ENCODE measurements around the gene ARV1. TPM values are rescaled to one million over a fixed set of nuclear protein-coding genes. Genes with fewer than 3 reads are reported as not detected.

The ARV1 gene
- total RNA-seq, 1 experiment from 2014 or later = 51.8 TPM

DNA sequence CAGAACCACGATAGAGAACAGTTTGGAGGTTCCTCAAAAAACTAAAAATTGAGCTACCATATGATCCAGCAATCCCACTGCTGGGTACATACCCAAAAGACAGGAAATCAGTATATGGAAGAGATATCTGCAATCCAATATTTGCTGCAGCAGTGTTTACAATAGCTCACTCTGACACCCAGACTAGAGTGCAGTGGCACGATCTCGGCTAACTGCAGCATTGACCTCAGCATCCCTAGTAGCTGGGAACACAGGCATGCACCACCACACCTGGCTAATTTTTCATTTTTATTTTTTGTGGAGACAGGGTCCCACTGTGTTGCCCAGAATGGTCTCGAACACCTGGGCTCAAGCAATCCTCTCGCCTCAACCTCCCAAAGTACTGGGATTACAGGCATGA is 13.4 kb upstream of the ARV1 start:
- BruUV-seq (replicated peaks) = no TSS peak
- POLR2A ChIA-PET = interaction anchor here (0.7 to 8.3 kb wide), 2 partner anchors 9 to 12 kb away, joined by 4 to 64 read pairs; partner anchors contain the start of genes ARV1 and TTC13
- Mint-ChIP-seq H3K4me3 (ENCODE audit: unreplicated experiment) (no peak overlapping the region), H3K27me3 (ENCODE audit: insufficient read depth, unreplicated experiment) (no peaks in the 10 kb centered on the region), H3K9me3 (ENCODE audit: unreplicated experiment) (no peaks in the 10 kb centered on the region), H3K36me3 (ENCODE audit: insufficient read depth, unreplicated experiment) (peaks cover 7% of the 10 kb centered on the region), H3K27ac (ENCODE audit: low read depth, unreplicated experiment) (no peak overlapping the region), H3K4me1 (ENCODE audit: insufficient read depth, unreplicated experiment) (no peaks in the 10 kb centered on the region)
- CTCF ChIA-PET = interaction anchor here (0.6 kb wide), 1 partner anchor 36 kb away, joined by 3 read pairs; no protein-coding TSS in a partner anchor
- TF ChIP-seq, protein P1, sequence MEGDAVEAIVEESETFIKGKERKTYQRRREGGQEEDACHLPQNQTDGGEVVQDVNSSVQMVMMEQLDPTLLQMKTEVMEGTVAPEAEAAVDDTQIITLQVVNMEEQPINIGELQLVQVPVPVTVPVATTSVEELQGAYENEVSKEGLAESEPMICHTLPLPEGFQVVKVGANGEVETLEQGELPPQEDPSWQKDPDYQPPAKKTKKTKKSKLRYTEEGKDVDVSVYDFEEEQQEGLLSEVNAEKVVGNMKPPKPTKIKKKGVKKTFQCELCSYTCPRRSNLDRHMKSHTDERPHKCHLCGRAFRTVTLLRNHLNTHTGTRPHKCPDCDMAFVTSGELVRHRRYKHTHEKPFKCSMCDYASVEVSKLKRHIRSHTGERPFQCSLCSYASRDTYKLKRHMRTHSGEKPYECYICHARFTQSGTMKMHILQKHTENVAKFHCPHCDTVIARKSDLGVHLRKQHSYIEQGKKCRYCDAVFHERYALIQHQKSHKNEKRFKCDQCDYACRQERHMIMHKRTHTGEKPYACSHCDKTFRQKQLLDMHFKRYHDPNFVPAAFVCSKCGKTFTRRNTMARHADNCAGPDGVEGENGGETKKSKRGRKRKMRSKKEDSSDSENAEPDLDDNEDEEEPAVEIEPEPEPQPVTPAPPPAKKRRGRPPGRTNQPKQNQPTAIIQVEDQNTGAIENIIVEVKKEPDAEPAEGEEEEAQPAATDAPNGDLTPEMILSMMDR (IDR thresholded peaks at IDR 0.05; ENCODE audit: unreplicated experiment) = no peak
- intact Hi-C loops (cut with micrococcal nuclease) = no loop called here
- no peak for DNase-seq (ENCODE audit: unreplicated experiment)

DNA sequence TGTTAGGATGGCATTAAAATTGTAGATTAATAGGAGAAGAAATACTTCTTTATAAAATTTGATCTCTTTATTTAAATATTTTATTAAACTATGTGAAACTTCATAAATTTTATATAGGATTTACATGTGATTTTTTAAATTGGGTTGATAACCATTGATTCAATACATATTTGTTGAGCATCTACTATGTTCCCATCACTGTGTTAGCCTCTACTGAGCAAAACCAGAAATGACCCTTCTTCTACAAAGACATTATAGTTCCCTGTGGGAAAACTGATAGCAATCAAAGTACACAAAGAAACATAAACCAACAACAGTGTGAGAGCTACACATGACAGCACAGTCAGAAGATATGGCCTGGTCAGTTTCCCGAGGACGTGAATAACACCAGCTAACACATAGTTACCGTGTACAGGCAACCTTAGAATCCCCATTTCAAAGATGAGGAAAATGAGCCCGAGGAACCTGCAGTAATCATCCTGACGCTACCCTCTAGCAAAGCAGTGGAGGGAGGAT is 12.5 kb upstream of the ARV1 start:
- no peak overlapping the region for H3K27ac Mint-ChIP-seq (ENCODE audit: low read depth, unreplicated experiment)
- no peaks in the 10 kb centered on the region for H3K4me1 Mint-ChIP-seq (ENCODE audit: insufficient read depth, unreplicated experiment)
- no peak overlapping the region for H3K4me3 Mint-ChIP-seq (ENCODE audit: unreplicated experiment)
- POLR2A ChIA-PET = interaction anchor here (8.3 kb wide), 1 partner anchor 11 kb away, joined by 64 read pairs; the partner anchor contains the start of genes ARV1 and TTC13
- intact Hi-C loops (cut with micrococcal nuclease) = no loop called here
- no peaks in the 10 kb centered on the region for H3K36me3 Mint-ChIP-seq (ENCODE audit: insufficient read depth, unreplicated experiment)
- BruUV-seq (replicated peaks) = no TSS peak
- TF ChIP-seq, protein P1 (IDR thresholded peaks at IDR 0.05; ENCODE audit: unreplicated experiment) = no peak
- CTCF ChIA-PET = interaction anchor here (1.0 kb wide), 1 partner anchor 13 kb away, joined by 5 read pairs; the partner anchor contains the start of gene ARV1
- no peaks in the 10 kb centered on the region for H3K27me3 Mint-ChIP-seq (ENCODE audit: insufficient read depth, unreplicated experiment)
- DNase-seq (ENCODE audit: unreplicated experiment) = no peak
- H3K9me3 Mint-ChIP-seq (ENCODE audit: unreplicated experiment) = no peaks in the 10 kb centered on the region

DNA sequence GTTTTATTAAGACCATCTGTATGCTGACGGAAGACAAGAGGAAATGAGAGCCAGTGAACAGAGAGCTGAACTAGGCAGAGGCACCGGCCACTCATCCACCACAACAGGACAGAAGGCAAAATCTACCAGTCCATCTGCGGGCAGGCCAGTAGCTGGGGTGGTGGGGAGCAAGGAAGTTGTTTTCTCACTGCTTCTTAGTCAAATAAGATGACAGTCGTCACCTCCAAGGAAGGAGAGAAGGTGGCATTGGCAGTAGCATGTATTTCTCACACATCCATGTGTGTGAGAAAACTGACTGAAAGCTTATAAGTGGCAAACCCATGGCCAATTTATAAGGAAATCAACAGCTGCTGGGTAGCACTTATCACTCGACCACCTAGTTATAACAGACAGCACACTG is 8.5 kb upstream of the ARV1 start:
- no TSS peak for BruUV-seq (replicated peaks)
- DNase-seq (ENCODE audit: unreplicated experiment) = no peak
- no peaks in the 10 kb centered on the region for H3K36me3 Mint-ChIP-seq (ENCODE audit: insufficient read depth, unreplicated experiment)
- no peaks in the 10 kb centered on the region for H3K4me1 Mint-ChIP-seq (ENCODE audit: insufficient read depth, unreplicated experiment)
- no peak overlapping the region for H3K4me3 Mint-ChIP-seq (ENCODE audit: unreplicated experiment)
- ChIA-PET CTCF (interaction anchor here (0.6 to 1.2 kb wide), 3 partner anchors 17 to 240 kb away, joined by 3 read pairs; no protein-coding TSS in a partner anchor), POLR2A (interaction anchor here (0.6 to 8.3 kb wide), 2 partner anchors 7 to 253 kb away, joined by 3 to 64 read pairs; partner anchors contain the start of genes ARV1 and TTC13)
- H3K27ac Mint-ChIP-seq (ENCODE audit: low read depth, unreplicated experiment) = no peak overlapping the region
- intact Hi-C loops (cut with micrococcal nuclease) = no loop called here
- no peaks in the 10 kb centered on the region for H3K9me3 Mint-ChIP-seq (ENCODE audit: unreplicated experiment)
- no peaks in the 10 kb centered on the region for H3K27me3 Mint-ChIP-seq (ENCODE audit: insufficient read depth, unreplicated experiment)
- TF ChIP-seq, protein P1 (IDR thresholded peaks at IDR 0.05; ENCODE audit: unreplicated experiment) = no peak

DNA sequence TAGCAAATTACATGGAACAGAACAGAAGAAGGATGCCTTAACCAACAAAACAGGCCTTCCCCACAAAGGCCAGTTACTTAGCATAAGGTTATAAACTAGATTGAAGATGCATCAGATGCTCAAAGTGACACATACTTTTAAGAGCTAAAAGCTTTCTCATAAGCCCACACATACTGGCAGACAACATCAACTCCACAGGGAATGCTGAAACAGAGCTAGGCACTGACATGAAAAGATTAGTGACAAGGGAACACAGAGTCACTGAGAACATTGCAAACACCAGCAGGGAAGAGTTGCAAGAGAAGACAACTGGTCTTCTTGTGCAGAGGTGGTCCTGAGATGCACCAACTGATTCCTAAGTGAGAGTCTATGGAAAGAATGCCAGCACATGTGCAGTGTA is 7.1 kb upstream of the ARV1 start:
- no peaks in the 10 kb centered on the region for H3K4me1 Mint-ChIP-seq (ENCODE audit: insufficient read depth, unreplicated experiment)
- BruUV-seq (replicated peaks) = no TSS peak
- H3K27me3 Mint-ChIP-seq (ENCODE audit: insufficient read depth, unreplicated experiment) = no peaks in the 10 kb centered on the region
- DNase-seq (ENCODE audit: unreplicated experiment) = no peak
- no peak overlapping the region for H3K4me3 Mint-ChIP-seq (ENCODE audit: unreplicated experiment)
- ChIA-PET CTCF (interaction anchor here (1.2 to 1.6 kb wide), 3 partner anchors 14 to 238 kb away, joined by 3 to 11 read pairs (median 3); no protein-coding TSS in a partner anchor), POLR2A (interaction anchor here (0.9 kb wide), 1 partner anchor 366 kb away, joined by 3 read pairs; the partner anchor contains the start of genes EXOC8 and SPRTN)
- intact Hi-C loops (cut with micrococcal nuclease) = no loop called here
- no peaks in the 10 kb centered on the region for H3K36me3 Mint-ChIP-seq (ENCODE audit: insufficient read depth, unreplicated experiment)
- H3K9me3 Mint-ChIP-seq (ENCODE audit: unreplicated experiment) = no peaks in the 10 kb centered on the region
- TF ChIP-seq, protein P1 (IDR thresholded peaks at IDR 0.05; ENCODE audit: unreplicated experiment) = no peak
- no peak overlapping the region for H3K27ac Mint-ChIP-seq (ENCODE audit: low read depth, unreplicated experiment)

Measured in MCF 10A (cell line).